Calu3 (cell line): ENCODE measurements around the gene LRIG3. TPM values are rescaled to one million over a fixed set of nuclear protein-coding genes. Genes with fewer than 3 reads are reported as not detected.
A peak's percentile ranks its signal among the peaks of the same experiment; 100 is the strongest.
"Not testable (repeated sequence)": the region's sequence is repeated elsewhere in the genome, so short reads cannot be mapped to it uniquely, and the experiment has no call there.

Experiments used
- BruUV-seq: library from RNA; stranded (reverse); fragments of 400-500 nt; replicated peaks from 2 replicates; lab custom pipeline; 2021; lab: Mats Ljungman, UMichigan
- CTCF ChIA-PET: fragments of 300-600 bp; sonication (Branson Sonifier 250); formaldehyde crosslinking; loops from one replicate; lab custom pipeline; 2022; ENCODE audit warnings: antibody characterized with exemption; lab: Charles Lee
- DNase-seq: peaks from one replicate; pipeline ENCODE4 v3.0.0; 2022
- H3K27ac Mint-ChIP-seq: one replicate; pipeline ENCODE4 v1.8.0; 2022; ENCODE audit warnings: mixed read lengths; ENCODE audit not compliant: unreplicated experiment
- H3K27me3 Mint-ChIP-seq: one replicate; pipeline ENCODE4 v1.8.0; 2022; ENCODE audit warnings: mixed read lengths; ENCODE audit not compliant: unreplicated experiment
- H3K36me3 Mint-ChIP-seq: one replicate; pipeline ENCODE4 v1.8.0; 2022; ENCODE audit warnings: mild to moderate bottlenecking, moderate library complexity, mixed read lengths; ENCODE audit not compliant: insufficient read depth, unreplicated experiment
- H3K4me1 Mint-ChIP-seq: one replicate; pipeline ENCODE4 v1.8.0; 2022; ENCODE audit warnings: mild to moderate bottlenecking, low read depth, mixed read lengths; ENCODE audit not compliant: unreplicated experiment
- H3K4me3 Mint-ChIP-seq: one replicate; pipeline ENCODE4 v1.8.0; 2022; ENCODE audit warnings: mild to moderate bottlenecking, low read depth, moderate library complexity, mixed read lengths; ENCODE audit not compliant: unreplicated experiment
- H3K9me3 Mint-ChIP-seq: one replicate; pipeline ENCODE4 v1.8.0; 2022; ENCODE audit warnings: low read depth, mixed read lengths; ENCODE audit not compliant: unreplicated experiment
- CTCF ChIP-seq: fragments of 200-600 bp; IDR thresholded peaks from one replicate; pipeline ENCODE4 v1.8.0; 2022; ENCODE audit warnings: antibody characterized with exemption; ENCODE audit not compliant: unreplicated experiment
- intact Hi-C: fragments of 100-400 bp; cut with micrococcal nuclease; formaldehyde crosslinking; loops from one replicate; pipeline ENCODE4 v1.10.0; 2022; ENCODE audit not compliant: unreplicated experiment
- total RNA-seq: library from RNA; stranded (reverse); gene quantifications from 2 replicates; pipeline ENCODE4 v1.2.3, GENCODE V29; 2022

Gene LRIG3
- total RNA-seq, 1 experiment from 2014 or later = 357 TPM

DNA sequence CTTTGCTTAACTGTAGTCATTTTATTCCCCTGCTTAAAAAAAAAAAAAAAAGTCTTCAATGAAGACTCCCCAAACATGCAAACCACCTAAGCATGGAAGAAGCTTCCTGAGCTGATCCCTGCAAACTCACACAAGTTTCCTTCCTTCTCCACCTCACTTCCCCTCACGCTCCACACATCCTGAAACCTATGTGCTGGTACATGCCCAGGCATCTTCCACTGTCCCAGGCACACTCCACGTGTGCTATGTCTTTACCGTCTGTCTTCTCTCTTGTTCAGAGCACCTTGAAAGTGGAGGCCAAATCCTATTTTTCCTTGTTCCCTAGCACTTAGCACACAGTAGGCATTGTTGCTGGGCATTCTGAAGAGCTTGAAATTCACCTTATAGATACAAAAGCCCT is 13.4 kb downstream of the LRIG3 start:
- DNase-seq = no peak
- Mint-ChIP-seq H3K27me3 (no peaks in the 10 kb centered on the region), H3K36me3 (peaks cover 91% of the 10 kb centered on the region), H3K27ac (peak overlapping the region; percentile 37), H3K9me3 (no peaks in the 10 kb centered on the region), H3K4me1 (peaks cover 53% of the 10 kb centered on the region), H3K4me3 (peak overlapping the region; percentile 16)
- intact Hi-C loops = no loop called here
- no peak for TF ChIP-seq CTCF
- CTCF ChIA-PET = no interaction called here
- no TSS peak for BruUV-seq

DNA sequence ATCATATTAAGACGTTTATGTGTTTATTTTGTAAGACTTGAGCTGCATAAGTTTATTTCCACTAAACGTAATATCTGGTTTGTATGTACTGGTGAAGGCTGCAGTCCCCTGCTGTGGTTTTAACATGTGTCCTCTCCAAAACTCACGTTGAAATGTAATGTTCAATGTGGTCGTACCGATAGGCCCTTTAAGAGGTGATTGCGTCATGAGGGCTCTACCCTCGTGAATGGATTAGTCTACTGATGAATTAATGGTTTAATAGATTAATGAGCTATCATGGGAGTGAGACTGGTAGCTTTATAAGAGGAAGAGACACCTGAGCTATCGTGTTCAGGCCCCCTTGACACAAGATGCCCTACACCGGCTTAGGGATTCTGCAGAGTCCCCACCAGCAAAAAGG is 14.9 kb downstream of the LRIG3 start:
- no TSS peak for BruUV-seq
- CTCF ChIA-PET = no interaction called here
- H3K36me3 Mint-ChIP-seq = peaks cover 91% of the 10 kb centered on the region
- no peak overlapping the region for H3K27ac Mint-ChIP-seq
- H3K4me3 Mint-ChIP-seq = no peak overlapping the region
- peaks cover 44% of the 10 kb centered on the region for H3K4me1 Mint-ChIP-seq
- intact Hi-C loops = no loop called here
- no peaks in the 10 kb centered on the region for H3K27me3 Mint-ChIP-seq
- DNase-seq = no peak
- TF ChIP-seq CTCF = no peak
- H3K9me3 Mint-ChIP-seq = no peaks in the 10 kb centered on the region

DNA sequence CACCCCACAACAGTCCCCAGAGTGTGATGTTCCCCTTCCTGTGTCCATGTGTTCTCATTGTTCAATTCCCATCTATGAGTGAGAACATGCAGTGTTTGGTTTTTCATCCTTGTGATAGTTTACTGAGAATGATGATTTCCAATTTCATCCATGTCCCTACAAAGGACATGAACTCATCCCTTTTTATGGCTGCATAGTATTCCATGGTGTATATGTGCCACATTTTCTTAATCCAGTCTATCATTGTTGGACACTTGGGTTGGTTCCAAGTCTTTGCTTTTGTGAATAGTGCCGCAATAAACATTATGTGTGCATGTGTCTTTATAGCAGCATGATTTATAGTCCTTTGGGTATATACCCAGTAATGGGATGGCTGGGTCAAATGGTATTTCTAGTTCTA is 17.6 kb downstream of the LRIG3 start:
- DNase-seq, CTCF ChIA-PET, H3K9me3 Mint-ChIP-seq, H3K4me3 Mint-ChIP-seq, intact Hi-C loops, BruUV-seq, H3K27me3 Mint-ChIP-seq, H3K27ac Mint-ChIP-seq: not testable (repeated sequence)
- H3K4me1 Mint-ChIP-seq = peaks cover 44% of the 10 kb centered on the region
- H3K36me3 Mint-ChIP-seq = peaks cover 93% of the 10 kb centered on the region

DNA sequence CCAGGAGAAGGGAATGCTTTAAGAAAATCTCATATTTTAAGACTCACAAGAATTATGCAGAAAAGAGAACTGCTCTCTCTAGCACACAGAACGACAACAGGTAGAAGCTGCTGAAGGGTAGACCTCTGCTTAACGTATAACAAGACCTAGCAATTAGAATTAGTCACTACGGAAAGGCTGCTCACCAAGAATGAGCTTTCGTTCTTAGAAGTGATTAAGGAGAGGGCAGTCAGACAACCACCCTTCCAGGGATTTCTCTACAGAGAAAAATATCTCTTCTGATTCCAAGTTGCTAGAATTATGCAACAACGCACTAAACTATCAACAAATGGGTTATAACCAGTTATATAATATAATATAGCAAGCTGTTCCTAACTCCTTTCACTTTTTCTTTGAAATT is 18.6 kb downstream of the LRIG3 start:
- H3K4me3 Mint-ChIP-seq = no peak overlapping the region
- peak overlapping the region; percentile 40 for H3K27ac Mint-ChIP-seq
- no peaks in the 10 kb centered on the region for H3K27me3 Mint-ChIP-seq
- DNase-seq = no peak
- no peak for TF ChIP-seq CTCF
- no peaks in the 10 kb centered on the region for H3K9me3 Mint-ChIP-seq
- CTCF ChIA-PET = no interaction called here
- no TSS peak for BruUV-seq
- intact Hi-C loops = no loop called here
- peaks cover 44% of the 10 kb centered on the region for H3K4me1 Mint-ChIP-seq
- H3K36me3 Mint-ChIP-seq = peaks cover 93% of the 10 kb centered on the region

GRCh38 chr12:58897969-58898368 is 22.3 kb downstream of the LRIG3 start:
- no TSS peak for BruUV-seq
- intact Hi-C loops = loop anchor here (10.0 kb wide), 1 partner anchor 353 kb away; no protein-coding TSS in a partner anchor
- no peak for DNase-seq
- peak overlapping the region; percentile 42 for H3K4me3 Mint-ChIP-seq
- CTCF ChIA-PET = interaction anchor here (1.2 kb wide), 1 partner anchor 8 kb away, joined by 3 read pairs; no protein-coding TSS in a partner anchor
- H3K36me3 Mint-ChIP-seq = peaks cover 94% of the 10 kb centered on the region
- TF ChIP-seq CTCF = no peak
- H3K4me1 Mint-ChIP-seq = peaks cover 78% of the 10 kb centered on the region
- peak overlapping the region; percentile 64 for H3K27ac Mint-ChIP-seq
- no peaks in the 10 kb centered on the region for H3K9me3 Mint-ChIP-seq
- no peaks in the 10 kb centered on the region for H3K27me3 Mint-ChIP-seq
